T-cell (primary cell): Measurements from ENCODE around the gene B3GALT5. TPM values are rescaled to one million over a fixed set of nuclear protein-coding genes. Genes with fewer than 3 reads are reported as not detected.

ENCODE experiments used
- ATAC-seq, 4 experiments: fragments of 200-7000 bp in 3 of 4; fragments of 150-1000 bp in 1 of 4; cut with Tn5 transposase; replicated peaks in 1 of 4; 1 replicate in 3 of 4; 2 replicates in 1 of 4; pipeline ENCODE4 v1.10.0; 2021; ENCODE audit warnings: moderate library complexity in 3 of 4, mild to moderate bottlenecking in 2 of 4, moderate number of reproducible peaks in 1 of 4
- CTCF ChIA-PET, 2 donors: fragments of 300-600 bp; sonication (Branson Sonifier 250); formaldehyde crosslinking; loops; one replicate each; lab custom pipeline; 2022; ENCODE audit warnings: antibody characterized with exemption in 2 of 2; lab: Charles Lee
- POLR2A ChIA-PET, 2 donors: fragments of 300-600 bp; sonication (Branson Sonifier 250); formaldehyde crosslinking; loops; one replicate each; lab custom pipeline; 2022; ENCODE audit warnings: antibody characterized with exemption in 2 of 2; lab: Charles Lee
- DNase-seq, 35 experiments: peaks; one replicate each; pipeline versions ENCODE4 v3.0.0 to v3.0.0-alpha.2; 2013 to 2023
- H3K27ac ChIP-seq: one replicate; pipeline ENCODE4 v1.5.1; 2013; ENCODE audit warnings: low read length
- H3K27me3 ChIP-seq, 2 experiments: replicated peaks in 1 of 2; 1 replicate in 1 of 2; 2 replicates in 1 of 2; pipeline versions ENCODE4 v1.6.1 to v1.7.0; 2013; ENCODE audit warnings: low read length in 1 of 2, mixed read lengths in 1 of 2; ENCODE audit not compliant: control insufficient read depth in 2 of 2, insufficient read depth in 2 of 2; ENCODE audit errors: extremely low read depth in 1 of 2
- H3K36me3 ChIP-seq, 2 donors: 1 replicate in 1 of 2; 2 replicates in 1 of 2; pipeline versions ENCODE4 v1.6.1 to v1.7.0; 2013; ENCODE audit warnings: low read length in 1 of 2; ENCODE audit not compliant: control insufficient read depth in 2 of 2, insufficient read depth in 1 of 2; ENCODE audit errors: extremely low read depth in 1 of 2
- H3K4me1 ChIP-seq, 2 experiments: 1 replicate in 1 of 2; 2 replicates in 1 of 2; pipeline versions ENCODE4 v1.6.1 to v1.7.0; 2013; ENCODE audit warnings: low read length in 2 of 2, mixed read lengths in 1 of 2; ENCODE audit not compliant: insufficient read depth in 2 of 2, control insufficient read depth in 1 of 2; ENCODE audit errors: extremely low read depth in 1 of 2
- H3K4me3 ChIP-seq, 2 donors: 1 replicate in 1 of 2; 2 replicates in 1 of 2; pipeline versions ENCODE4 v1.5.1 to v1.7.0; 2013; ENCODE audit warnings: mild to moderate bottlenecking in 2 of 2, low read length in 1 of 2, moderate library complexity in 1 of 2; ENCODE audit not compliant: control insufficient read depth in 1 of 2; ENCODE audit errors: extremely low read depth in 1 of 2
- H3K9me3 ChIP-seq: 2 replicates; pipeline ENCODE4 v1.7.0; 2013
- H3K27ac Mint-ChIP-seq, 2 donors: one replicate each; pipeline ENCODE4 v1.8.0; 2020 to 2021; ENCODE audit warnings: mild to moderate bottlenecking in 2 of 2, mixed read lengths in 2 of 2
- H3K27me3 Mint-ChIP-seq, 2 donors: one replicate each; pipeline ENCODE4 v1.8.0; 2021 to 2022; ENCODE audit warnings: mixed read lengths in 2 of 2
- H3K36me3 Mint-ChIP-seq: one replicate; pipeline ENCODE4 v1.8.0; 2021; ENCODE audit warnings: mixed read lengths
- H3K4me1 Mint-ChIP-seq, 3 donors: one replicate each; pipeline ENCODE4 v1.8.0; 2020 to 2022; ENCODE audit warnings: mixed read lengths in 3 of 3, mild to moderate bottlenecking in 1 of 3
- H3K4me3 Mint-ChIP-seq, 3 donors: one replicate each; pipeline ENCODE4 v1.8.0; 2020 to 2022; ENCODE audit warnings: mild to moderate bottlenecking in 3 of 3, mixed read lengths in 3 of 3, moderate library complexity in 3 of 3
- H3K9me3 Mint-ChIP-seq, 3 donors: one replicate each; pipeline ENCODE4 v1.8.0; 2020 to 2022; ENCODE audit warnings: mixed read lengths in 3 of 3
- WGBS: methylation state at CpG from one replicate; pipeline ENCODE4 v1.1.5; 2013; ENCODE audit warnings: missing lambda C conversion rate; ENCODE audit not compliant: insufficient coverage; 5-methylcytosine and 5-hydroxymethylcytosine counted together
- total RNA-seq, 35 experiments: library from RNA in 6 of 35; stranded (reverse) in 6 of 35; fragments of 120-200 nt in 1 of 35; gene quantifications; one replicate each; pipeline versions ENCODE4 v1.2.1 to v1.2.4 and lab custom pipeline; 2013 to 2026

Gene B3GALT5
- total RNA-seq, 5 donors from 2014 or later (not counting 1 experiment from before 2014, with no cell fraction given) = 0.03 to 0.09 (median 0.06) TPM; not detected in 2

DNA sequence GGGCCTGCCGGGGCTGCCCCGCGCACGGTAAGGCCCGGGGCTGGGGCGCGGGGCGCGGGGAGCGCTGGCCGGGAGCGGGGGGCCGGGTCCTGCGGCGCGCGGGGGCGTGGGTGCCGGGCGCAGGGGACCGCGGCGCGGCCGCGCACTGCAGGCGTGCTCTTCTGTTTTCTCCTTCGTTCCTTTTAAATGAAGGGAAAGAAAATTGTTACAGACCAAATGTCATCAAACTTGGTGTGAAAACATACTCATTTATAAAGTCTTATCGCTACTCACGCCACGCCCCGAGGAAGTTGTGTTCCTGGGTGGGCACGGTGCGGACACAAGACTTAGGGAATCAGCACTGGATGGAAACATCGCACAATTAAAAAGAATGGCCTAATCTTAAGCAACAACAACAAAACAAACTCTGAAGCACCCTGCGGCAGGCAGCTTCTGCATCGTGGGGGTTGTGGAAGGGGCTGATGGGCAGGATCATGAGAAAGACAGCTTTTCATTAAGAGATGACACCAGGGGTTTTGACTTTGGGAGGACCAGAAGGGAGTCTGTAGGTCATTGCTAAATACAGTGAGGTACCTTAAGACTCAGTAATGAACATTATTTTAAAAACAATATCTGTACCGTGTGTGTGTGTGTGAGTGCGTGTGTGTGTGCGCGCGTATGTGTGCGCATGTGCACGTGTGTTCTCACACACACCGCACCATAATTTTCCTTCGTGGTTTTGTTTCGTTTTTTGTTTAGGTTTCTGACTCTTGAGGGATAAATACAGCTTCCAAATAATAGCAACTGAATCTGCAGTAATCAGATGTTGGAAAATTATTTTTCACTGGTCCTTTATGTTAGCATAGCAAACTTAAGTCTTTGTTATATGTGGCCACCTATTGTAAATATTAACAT is 548 bp downstream of the B3GALT5 start:
- Histone ChIP-seq H3K27ac (no peak overlapping the region), H3K27me3 (peaks cover 12 to 35% of the 10 kb centered on the region in 2 experiments), H3K4me1 (no peaks in the 10 kb centered on the region), H3K9me3 (no peaks in the 10 kb centered on the region), H3K36me3 (no peaks in the 10 kb centered on the region), H3K4me3 (no peak overlapping the region)
- H3K9me3 Mint-ChIP-seq = no peaks in the 10 kb centered on the region
- POLR2A ChIA-PET = no interaction called here
- no peak for DNase-seq
- CTCF ChIA-PET = no interaction called here
- H3K4me1 Mint-ChIP-seq = peaks cover 0 to 9% (median 8%) of the 10 kb centered on the region in 3 donors
- H3K27ac Mint-ChIP-seq = no peak overlapping the region
- H3K27me3 Mint-ChIP-seq = peaks cover 31 to 55% of the 10 kb centered on the region in 2 donors
- H3K36me3 Mint-ChIP-seq = no peaks in the 10 kb centered on the region
- H3K4me3 Mint-ChIP-seq = no peak overlapping the region
- ATAC-seq = no peak
- WGBS = 3% methylated on average over 22 of the region's 47 CpGs

DNA sequence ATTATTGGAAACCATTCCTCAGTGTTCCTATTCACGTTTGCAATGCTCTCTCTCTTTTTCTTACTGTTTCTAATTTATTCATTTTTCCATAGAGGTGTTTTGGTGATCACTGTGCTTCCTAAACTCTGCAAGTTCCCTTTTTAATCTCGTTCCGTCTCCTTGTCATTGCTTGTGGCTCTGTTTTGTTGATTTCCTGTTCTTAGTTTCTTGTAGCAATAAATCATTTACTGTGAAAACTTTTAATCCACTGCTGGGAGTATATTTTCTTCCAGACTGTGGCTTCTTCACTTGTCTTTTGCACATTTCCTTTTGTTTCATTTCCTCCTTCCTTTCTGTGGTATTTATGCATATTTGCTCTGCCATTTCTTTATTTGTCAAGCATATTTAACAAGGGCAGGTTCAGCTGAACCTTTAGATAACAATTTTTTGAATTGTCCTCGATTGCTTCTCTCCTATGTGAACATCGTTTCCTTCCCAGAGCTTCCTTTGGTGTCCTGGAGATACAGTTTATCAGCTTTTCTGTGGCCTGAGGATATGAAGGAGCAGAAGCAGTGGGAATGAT is 3.6 kb downstream of the B3GALT5 start:
- Histone ChIP-seq H3K4me1 (no peaks in the 10 kb centered on the region), H3K27ac (no peak overlapping the region), H3K36me3 (no peaks in the 10 kb centered on the region), H3K9me3 (no peaks in the 10 kb centered on the region), H3K4me3 (no peak overlapping the region), H3K27me3 (peaks cover 9 to 22% of the 10 kb centered on the region in 2 experiments)
- H3K27me3 Mint-ChIP-seq = peaks cover 27 to 44% of the 10 kb centered on the region in 2 donors
- ChIA-PET POLR2A (interaction anchor here in 1 of 2 donors (0.7 kb wide), 2 partner anchors 80 to 637 kb away, joined by 3 read pairs; no protein-coding TSS in a partner anchor), CTCF (no interaction called here)
- H3K4me1 Mint-ChIP-seq = peaks cover 0 to 9% (median 8%) of the 10 kb centered on the region in 3 donors
- ATAC-seq (no peak), DNase-seq (no peak)
- no peaks in the 10 kb centered on the region for H3K9me3 Mint-ChIP-seq
- H3K27ac Mint-ChIP-seq = no peak overlapping the region
- no peak overlapping the region for H3K4me3 Mint-ChIP-seq
- WGBS = 0% methylated on average over 1 of the region's 5 CpGs
- H3K36me3 Mint-ChIP-seq = no peaks in the 10 kb centered on the region

GRCh38 chr21:39620856-39621255 is 8.1 kb downstream of the B3GALT5 start:
- no peak overlapping the region for H3K27ac ChIP-seq
- ChIA-PET POLR2A (no interaction called here), CTCF (interaction anchor here in 1 of 2 donors (0.6 kb wide), 1 partner anchor 923 kb away, joined by 3 read pairs; no protein-coding TSS in a partner anchor)
- no peak overlapping the region for H3K27ac Mint-ChIP-seq
- H3K4me3 Mint-ChIP-seq = no peak overlapping the region
- peaks cover 4 to 11% (median 8%) of the 10 kb centered on the region in 3 donors for H3K9me3 Mint-ChIP-seq
- H3K36me3 Mint-ChIP-seq = no peaks in the 10 kb centered on the region
- H3K4me1 ChIP-seq = no peaks in the 10 kb centered on the region
- H3K36me3 ChIP-seq = no peaks in the 10 kb centered on the region
- no peaks in the 10 kb centered on the region for H3K4me1 Mint-ChIP-seq
- no peak overlapping the region for H3K4me3 ChIP-seq
- no peaks in the 10 kb centered on the region for H3K27me3 ChIP-seq
- DNase-seq (no peak), ATAC-seq (no peak)
- no peaks in the 10 kb centered on the region for H3K9me3 ChIP-seq
- peaks cover 8 to 9% of the 10 kb centered on the region in 2 donors for H3K27me3 Mint-ChIP-seq

GRCh38 chr21:39625211-39625895 is 12.6 kb downstream of the B3GALT5 start:
- H3K27ac ChIP-seq = no peak overlapping the region
- no peak overlapping the region for H3K4me3 ChIP-seq
- H3K36me3 ChIP-seq = no peaks in the 10 kb centered on the region
- no peaks in the 10 kb centered on the region for H3K9me3 ChIP-seq
- ChIA-PET POLR2A (no interaction called here), CTCF (no interaction called here)
- ATAC-seq = no peak
- H3K4me1 ChIP-seq = no peaks in the 10 kb centered on the region
- no peak overlapping the region for H3K4me3 Mint-ChIP-seq
- no peaks in the 10 kb centered on the region for H3K27me3 ChIP-seq
- WGBS = 100% methylated on average over 1 of the region's 12 CpGs
- H3K27me3 Mint-ChIP-seq = peaks cover 0 to 7% of the 10 kb centered on the region in 2 donors
- DNase-seq = no peak
- peaks cover 4 to 21% (median 17%) of the 10 kb centered on the region in 3 donors for H3K9me3 Mint-ChIP-seq
- H3K4me1 Mint-ChIP-seq = no peaks in the 10 kb centered on the region
- no peak overlapping the region for H3K27ac Mint-ChIP-seq
- H3K36me3 Mint-ChIP-seq = no peaks in the 10 kb centered on the region

- H3K27ac ChIP-seq = no peak overlapping the region
Measured at GRCh38 chr21:39628385-39628784, 15.6 kb downstream of the B3GALT5 start.

DNA sequence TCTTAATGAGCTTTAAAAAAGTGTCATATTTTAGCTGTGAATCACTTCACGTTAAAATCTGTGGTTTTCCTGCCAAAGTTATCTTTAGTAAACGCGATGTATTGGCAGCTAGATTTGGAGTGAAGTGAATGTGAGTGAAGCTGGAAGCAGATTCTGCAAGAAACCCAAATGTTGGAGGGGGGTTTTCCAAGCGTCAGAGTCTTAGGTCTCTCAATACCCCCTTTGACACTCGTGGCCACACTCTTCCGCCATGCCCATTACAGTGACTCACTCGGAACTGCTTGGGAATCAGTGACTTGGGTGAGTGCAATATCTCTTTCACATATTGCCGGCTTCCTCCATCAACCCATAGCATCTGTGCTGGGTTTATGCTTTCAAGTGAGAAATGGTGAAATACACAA is 17.5 kb downstream of the B3GALT5 start:
- Histone ChIP-seq H3K4me3 (no peak overlapping the region), H3K9me3 (no peaks in the 10 kb centered on the region), H3K27ac (no peak overlapping the region), H3K4me1 (no peaks in the 10 kb centered on the region), H3K36me3 (no peaks in the 10 kb centered on the region), H3K27me3 (peaks cover 0 to 3% of the 10 kb centered on the region in 2 experiments)
- no peak for ATAC-seq
- 86% methylated on average over 2 of the region's 8 CpGs for WGBS
- Mint-ChIP-seq H3K4me1 (no peaks in the 10 kb centered on the region), H3K27ac (no peak overlapping the region), H3K4me3 (no peak overlapping the region), H3K27me3 (peaks cover 4 to 9% of the 10 kb centered on the region in 2 donors), H3K36me3 (no peaks in the 10 kb centered on the region), H3K9me3 (peaks cover 0 to 12% (median 10%) of the 10 kb centered on the region in 3 donors)
- CTCF ChIA-PET = no interaction called here
- no peak for DNase-seq
- POLR2A ChIA-PET = no interaction called here

More at GRCh38 chr21:39628385-39628784, 15.6 kb downstream of the B3GALT5 start:
- ChIA-PET CTCF (no interaction called here), POLR2A (no interaction called here)
- Mint-ChIP-seq H3K4me1 (no peaks in the 10 kb centered on the region), H3K27ac (no peak overlapping the region), H3K9me3 (peaks cover 4 to 21% (median 17%) of the 10 kb centered on the region in 3 donors), H3K36me3 (no peaks in the 10 kb centered on the region), H3K27me3 (peaks cover 4 to 13% of the 10 kb centered on the region in 2 donors), H3K4me3 (no peak overlapping the region)
- H3K4me3 ChIP-seq = no peak overlapping the region
- H3K27me3 ChIP-seq = no peaks in the 10 kb centered on the region
- ATAC-seq (no peak), DNase-seq (no peak)
- H3K9me3 ChIP-seq = no peaks in the 10 kb centered on the region
- WGBS = 79% methylated on average over 5 of the region's 8 CpGs
- H3K4me1 ChIP-seq = no peaks in the 10 kb centered on the region
- no peaks in the 10 kb centered on the region for H3K36me3 ChIP-seq
